Right forelimb (tissue), 1 donor: ENCODE measurements around the gene THRA.

Experiments
- DNase-seq: peaks from one replicate; pipeline ENCODE4 v3.0.0-alpha.2; 2018

Gene THRA

DNA sequence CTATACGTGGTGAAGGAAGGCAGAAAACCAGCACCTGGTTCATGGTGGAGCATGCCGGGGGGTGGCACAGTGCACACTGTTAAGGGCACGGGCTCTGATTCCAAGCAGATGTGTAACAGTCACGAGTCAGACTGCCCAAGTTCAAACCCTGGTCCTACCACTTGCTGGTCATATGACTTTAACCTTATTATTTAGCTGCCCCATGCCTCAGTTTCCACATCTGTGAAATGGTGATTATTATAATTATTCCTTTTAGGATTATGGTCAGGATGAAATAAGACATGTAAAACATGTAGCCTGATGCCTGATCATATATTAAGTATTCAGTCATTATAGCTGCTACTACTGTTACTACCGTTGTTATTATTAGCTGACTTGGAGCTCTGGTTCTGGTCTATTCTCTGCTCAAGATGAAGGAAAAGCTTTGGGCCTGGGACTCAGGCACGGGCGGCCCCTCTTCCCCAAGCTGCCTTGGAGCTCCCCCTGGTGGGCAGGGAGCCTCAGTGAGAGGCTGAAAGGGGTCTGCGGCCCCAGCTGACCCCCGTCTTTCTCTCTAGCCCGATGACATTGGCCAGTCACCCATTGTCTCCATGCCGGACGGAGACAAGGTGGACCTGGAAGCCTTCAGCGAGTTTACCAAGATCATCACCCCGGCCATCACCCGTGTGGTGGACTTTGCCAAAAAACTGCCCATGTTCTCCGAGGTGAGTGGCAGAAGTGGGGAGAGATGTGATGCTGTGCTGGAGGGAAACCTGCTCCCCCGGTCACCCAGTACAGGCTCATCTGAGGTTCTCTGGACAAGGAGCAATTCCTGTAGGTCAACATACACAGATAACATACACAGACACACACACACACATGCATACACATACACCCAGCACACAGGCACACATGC, 23.6 kb downstream of the THRA start:
- DNase-seq = no peak

DNA sequence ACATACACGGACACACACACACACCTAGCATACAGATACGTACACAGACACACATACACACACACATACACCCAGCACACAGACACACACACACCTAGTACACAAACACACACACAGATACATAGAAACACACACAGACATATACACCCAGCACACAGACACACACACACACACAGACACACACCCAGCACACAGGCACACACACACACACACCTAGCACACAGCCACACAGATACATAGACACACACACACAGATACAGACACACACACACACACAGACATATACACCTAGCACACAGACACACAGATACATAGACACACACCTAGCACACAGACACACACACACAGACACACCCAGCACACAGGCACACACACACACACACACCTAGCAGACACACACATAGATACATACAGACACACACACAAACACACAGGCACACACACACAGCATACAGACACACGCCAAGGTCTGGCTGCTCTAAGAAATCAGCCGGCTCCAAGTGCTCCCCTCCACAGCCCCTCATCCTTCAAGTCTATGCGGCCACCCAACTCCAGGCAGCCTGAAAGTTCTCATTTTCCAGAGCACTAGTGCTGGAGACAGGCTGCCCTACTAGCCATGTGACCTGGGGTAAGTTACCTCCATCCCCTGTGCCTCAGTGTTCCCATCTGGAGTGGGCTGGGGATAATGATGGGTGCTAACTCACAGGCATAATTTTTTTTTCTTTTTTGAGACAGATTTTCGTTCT, 24.5 kb downstream of the THRA start:
- DNase-seq = no peak

DNA sequence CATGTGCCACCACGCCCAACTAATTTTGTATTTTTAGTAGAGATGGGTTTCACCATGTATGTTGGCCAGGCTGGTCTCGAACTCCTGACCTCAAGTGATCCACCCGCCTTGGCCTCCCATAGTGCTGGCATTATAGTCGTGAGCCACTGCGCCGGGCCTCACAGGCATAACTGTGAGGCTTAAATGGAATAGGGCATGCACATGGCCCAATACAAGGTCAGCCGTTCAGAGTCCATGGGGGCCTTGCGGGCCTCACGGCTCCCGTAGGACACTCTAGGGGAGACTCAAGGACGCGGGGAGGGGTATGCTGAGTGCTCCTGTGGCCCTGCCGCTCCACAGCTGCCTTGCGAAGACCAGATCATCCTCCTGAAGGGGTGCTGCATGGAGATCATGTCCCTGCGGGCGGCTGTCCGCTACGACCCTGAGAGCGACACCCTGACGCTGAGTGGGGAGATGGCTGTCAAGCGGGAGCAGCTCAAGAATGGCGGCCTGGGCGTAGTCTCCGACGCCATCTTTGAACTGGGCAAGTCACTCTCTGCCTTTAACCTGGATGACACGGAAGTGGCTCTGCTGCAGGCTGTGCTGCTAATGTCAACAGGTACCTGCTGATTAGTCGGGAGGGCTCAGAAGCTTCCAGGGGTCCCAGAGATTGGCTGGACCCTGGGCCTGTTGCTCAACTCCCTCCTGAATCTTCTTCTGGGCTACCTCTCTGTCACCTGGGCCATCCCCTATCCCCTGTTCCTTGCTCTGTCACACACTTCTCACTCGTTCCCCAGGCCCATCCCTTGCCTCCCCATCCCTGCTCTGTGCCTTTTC, 25.3 kb downstream of the THRA start:
- no peak for DNase-seq

DNA sequence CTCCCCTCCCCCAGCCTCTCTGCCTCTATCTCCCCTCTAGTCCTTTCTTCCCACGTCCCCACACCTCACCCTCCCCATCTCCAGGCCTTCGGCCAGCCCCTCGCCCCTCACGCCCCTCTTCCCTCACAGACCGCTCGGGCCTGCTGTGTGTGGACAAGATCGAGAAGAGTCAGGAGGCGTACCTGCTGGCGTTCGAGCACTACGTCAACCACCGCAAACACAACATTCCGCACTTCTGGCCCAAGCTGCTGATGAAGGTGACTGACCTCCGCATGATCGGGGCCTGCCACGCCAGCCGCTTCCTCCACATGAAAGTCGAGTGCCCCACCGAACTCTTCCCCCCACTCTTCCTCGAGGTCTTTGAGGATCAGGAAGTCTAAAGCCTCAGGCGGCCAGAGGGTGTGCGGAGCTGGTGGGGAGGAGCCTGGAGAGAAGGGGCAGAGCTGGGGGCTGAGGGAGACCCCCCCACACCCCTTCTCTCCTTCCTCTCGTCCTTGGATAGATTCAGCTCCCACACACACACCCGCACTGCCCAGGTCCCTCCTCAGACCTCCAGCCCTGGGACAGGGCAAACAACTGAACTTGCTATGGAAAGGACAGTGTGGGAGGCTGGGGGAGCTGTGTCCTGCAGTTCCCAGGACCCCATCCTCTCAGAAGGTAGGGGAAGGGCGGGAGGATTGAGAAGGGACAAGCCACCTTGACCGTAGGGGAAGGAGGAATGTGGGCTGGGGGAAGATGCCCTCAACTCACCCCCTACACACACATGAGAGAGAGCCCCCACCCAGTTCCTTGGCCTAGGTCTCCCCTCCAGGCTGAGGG, 26.5 kb downstream of the THRA start:
- no peak for DNase-seq

DNA sequence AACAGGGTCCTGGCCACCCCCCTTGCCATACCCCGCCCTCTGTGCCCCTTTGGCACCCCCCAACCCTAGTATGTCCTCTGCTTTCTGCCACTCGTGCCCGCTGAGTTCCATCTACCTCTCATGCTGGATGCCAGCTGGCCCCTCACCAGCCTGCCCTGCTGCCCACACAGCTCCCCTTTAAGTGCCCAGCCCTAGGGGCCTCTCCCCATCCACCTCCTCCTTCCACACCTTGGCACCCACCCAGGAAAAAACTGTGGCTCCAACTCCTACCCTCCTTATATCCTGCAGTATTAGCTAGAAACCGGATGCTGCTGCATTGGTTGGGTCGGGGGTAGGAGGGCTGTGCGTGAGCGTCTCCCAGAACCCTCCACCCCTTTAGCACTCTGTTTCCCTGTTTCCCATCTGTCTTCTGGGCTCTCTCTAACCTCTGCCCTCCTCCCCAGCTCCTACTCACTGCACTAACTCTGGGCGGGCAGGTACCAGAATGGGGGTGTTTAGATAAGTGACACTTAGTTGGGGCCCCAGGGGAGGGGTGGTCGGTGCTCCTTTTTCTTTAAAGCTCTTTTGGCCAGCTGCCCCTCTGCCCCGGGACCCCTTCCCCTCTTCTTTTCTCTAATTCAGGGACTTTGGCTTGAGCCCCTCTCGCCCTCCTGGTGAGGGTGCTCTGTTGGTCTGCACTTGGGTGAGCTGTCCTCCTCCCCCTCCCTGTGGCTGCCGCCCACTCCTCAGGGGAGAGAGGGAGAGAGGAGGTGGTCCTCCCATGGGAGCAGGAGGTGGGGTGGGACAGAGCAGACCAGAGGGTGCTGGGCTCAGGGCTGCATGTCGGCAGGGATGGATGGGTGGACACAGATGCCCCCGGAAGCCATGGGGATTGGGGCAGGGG, 27.7 kb downstream of the THRA start:
- DNase-seq = no peak

DNA sequence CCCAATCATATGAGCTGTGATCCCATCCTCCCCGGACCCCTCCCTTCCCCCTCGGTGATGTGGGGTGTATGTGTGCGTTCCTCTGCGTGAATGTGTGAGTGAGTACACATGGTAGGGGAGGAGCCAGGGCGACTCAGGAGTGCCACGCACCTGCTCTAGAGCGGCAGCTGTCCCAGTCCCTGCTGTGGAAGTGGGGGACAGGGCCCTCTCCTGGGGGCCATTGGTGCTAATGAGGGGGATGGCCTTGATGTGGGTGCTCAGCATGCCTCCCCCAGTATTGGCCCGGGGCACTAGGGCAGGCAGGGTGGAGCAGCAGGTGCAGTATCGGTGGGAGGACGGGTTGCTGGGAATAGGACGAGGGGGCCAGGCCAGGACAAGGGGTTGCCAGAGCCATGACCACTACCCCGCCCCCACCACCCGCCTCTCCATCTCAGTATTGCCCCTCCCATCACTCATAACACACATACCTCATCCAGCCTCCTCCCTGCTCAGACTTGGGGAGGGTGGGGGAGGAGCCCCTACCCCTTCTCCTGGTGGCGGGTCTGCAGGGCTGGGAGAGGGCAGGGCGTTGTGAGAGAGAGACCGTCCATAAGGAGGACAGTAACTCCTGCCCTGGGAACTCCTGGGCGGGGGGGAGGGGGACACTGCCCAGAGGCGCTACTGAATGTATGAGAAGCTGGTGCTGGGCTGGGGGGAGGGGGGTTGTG, 29.1 kb downstream of the THRA start:
- no peak for DNase-seq

DNA sequence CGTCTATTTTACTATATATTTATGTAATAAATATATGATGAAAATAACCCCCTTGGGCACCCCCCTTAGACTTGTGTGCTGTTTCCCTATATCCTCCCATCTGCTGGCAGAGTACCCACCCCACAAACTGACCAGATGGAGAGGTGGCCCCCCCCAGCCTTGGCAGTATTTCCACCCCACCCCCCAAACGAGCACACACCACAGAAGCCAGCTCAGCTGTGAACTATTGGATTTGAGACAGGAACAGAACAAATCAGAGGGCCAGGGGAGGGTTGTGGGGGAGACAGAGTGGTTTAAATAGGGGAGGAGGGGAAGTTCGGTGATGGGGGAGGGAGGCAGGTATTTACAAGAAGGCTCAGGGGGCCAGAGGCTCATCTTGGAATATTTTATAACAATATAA, 29.8 kb downstream of the THRA start:
- no peak for DNase-seq

DNA sequence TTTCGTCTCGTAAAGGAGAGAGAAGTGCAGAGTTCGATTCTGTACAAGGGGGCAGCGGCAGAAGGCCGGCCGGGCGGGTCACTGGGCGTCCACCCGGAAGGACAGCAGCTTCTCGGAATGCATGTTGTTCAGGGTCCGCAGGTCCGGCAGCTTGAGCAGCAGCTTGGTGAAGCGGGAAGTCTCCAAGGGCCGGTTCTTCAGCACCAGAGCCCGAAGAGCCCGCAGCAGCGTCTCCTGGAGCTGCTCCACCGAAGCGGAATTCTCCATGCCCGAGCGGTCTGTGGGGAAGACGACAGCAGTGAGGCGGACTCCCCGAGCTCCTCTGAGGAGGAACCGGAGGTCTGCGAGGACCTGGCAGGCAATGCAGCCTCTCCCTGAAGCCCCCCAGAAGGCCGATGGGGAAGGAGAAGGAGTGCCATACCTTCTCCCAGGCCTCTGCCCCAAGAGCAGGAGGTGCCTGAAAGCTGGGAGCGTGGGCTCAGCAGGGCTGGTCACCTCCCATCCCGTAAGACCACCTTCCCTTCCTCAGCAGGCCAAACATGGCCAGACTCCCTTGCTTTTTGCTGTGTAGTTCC, 30.3 kb downstream of the THRA start:
- DNase-seq = no peak

DNA sequence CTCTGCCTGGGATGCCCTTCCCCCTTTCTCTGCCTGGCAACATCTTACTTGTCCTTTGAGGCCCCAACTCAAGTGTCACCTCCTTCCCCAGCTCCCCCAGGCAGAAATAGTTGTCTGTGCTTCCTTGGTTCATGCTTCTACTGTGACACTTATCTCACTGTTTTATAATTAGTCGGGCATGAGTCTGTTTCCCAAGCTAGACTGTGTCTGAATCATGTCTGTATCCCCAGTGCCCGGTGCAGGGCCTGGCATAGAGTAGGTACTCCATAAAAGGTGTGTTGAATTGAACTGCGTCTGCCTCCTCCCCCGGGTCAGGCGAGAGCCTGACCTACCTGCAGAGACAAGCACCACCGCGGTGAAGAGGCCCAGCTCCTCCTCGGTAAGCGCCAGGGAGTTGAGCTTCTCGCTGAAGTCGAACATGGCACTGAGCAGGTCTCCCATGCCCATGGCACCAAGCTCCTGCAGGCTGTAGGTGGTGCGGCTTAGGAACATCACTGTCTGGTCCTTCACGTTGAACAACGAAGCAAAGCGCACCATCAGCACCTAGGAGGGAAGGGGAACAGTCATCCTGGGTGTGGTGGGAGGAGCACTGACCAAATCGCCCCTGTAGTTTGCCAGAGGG, 30.9 kb downstream of the THRA start:
- DNase-seq = no peak

DNA sequence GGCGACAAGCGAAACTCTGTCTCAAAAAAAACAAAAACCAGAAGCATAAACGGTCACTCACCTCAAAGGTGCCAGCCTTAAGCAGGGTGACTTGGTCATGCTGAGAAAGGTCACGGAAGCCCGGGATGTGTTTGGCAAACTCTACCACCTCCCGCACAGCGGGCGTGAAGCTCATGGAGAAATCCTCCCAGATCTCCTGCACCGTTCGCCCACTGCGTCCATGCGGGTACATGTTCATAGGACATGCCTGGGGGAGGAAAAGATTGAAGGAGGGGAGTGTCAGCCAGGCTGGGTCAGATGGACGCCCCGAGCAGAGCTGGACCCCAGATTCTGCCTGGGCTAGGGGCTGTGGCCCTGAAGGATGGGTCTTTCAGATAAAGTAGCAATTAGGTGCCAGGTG, 32.1 kb downstream of the THRA start:
- no peak for DNase-seq

DNA sequence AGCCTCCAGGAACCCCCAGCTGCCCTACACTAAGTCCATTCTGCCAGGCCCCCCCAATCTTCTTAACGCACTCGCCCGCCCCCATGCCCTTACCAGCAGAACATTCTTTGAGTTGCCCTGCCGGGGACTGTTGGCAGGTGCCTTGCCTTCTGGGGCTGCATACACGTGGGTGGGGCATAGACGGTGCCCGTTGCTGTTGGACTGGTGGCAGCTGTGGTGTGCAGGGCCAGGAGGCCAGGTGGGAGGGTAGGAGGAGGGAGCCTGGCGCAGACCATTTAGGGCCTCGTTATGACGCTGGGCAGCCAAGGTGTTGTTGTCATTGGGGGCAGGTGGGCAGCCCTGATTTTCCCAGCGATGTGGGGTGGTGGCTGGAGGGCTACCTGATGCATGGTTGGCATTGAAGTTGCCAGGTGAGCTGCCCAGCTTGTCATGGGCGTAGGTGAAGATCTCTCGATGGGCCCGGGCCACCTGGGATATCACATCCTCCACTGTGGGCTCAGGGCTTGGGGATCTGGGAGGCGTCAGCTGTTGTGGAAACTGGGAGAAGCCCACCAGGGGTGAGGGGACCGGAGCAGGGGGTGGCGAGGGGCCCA, 32.7 kb downstream of the THRA start:
- no peak for DNase-seq

DNA sequence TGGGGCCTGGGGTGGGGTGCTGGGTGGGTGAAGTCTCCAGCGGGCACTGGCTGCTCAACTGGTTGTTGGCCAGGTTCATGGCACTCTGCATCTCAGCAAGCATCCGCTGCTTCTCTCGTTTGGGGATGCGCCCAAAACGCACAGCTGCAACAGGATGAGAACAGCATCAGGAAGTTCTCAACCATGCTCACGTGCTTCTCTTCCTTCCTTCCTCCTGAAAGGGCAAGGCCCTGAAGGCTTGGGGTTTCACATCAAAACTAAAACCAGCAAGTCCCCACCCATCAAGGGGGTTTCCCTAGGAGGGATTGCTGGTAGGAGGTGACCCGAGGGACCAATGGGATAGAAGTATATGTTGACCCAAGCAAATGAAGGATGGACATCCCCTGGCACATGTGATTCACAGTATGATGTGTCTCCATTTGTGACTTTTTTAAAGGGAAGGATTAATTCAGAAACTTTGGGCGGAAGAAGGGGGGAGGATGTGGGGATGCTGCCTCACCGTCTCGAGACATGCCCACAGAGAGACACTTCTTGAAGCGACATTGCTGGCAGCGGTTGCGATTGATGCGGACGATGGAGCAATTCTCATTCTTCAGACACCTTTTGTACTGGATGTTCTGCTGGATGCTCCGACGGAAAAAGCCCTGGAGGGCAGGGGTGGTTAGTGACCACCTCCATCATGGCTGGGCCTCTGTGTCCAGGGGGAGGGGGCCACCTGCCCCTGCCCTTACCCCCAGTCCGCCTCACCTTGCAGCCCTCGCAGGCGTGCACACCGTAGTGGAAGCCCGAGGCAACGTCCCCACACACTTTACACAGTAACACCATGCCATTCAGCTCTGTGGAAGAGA, 33.4 kb downstream of the THRA start:
- no peak for DNase-seq

DNA sequence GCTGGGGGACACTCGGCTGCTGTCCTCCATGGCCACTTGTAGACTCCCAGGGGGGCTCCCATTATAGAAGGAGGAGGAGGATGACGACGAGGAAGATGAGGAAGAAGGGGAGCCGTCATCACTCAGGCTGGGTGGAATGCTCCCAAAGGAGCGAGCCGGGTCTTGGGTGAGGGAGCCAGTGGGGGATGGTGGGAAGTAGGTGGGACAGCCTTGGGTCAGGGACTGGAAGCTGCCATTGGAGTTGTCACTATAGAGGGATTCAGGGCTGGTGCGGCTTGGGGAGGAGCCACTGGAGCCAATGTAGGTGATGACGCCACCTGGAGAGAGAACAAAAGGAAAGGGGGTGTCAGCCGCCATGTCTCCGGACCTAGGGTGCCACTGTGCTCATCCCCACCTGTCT, 34.3 kb downstream of the THRA start:
- DNase-seq = no peak

DNA sequence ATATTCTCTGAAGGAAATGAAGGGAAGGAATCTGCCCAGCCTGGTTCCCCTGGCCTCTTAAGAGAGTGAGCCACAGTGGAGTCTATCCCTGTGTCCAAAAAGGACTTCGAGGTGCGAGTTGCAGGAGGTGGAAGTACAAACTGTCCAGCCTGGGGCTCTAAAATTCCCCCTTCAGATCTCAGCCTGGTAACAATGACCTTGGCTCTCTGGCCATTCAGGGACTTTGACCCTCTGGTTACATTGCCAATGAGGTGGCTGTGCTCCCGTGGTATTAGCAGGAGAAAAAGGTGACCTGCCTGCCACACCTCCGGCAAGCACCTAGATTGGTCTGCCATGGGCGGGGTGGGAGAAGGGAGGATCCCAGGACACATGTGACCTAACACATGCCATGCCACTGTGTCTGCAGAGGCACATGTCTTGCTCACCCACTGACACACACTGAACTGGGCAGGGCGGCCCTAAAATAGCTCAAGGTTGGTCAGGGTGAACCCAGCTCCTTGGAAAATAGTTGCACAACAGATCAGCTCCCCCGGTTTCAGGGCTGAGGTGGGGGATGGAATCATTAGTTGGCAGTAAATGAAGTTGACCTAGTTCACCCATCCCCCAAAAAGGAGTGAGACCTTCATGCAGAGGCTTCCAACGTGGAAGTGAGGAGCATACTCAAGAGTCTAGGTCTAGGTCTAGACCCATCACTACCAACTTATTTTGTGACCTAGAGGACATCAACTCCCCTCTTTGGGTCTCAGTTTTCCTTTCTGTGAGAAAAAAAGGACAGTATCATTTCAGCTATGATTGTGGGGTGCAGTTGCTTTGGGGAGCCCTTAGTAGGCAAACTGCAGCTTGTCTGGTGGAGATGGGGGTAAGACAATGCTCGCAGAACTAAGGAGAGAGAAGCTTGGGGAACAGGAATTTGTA, 35.4 kb downstream of the THRA start:
- DNase-seq = no peak

DNA sequence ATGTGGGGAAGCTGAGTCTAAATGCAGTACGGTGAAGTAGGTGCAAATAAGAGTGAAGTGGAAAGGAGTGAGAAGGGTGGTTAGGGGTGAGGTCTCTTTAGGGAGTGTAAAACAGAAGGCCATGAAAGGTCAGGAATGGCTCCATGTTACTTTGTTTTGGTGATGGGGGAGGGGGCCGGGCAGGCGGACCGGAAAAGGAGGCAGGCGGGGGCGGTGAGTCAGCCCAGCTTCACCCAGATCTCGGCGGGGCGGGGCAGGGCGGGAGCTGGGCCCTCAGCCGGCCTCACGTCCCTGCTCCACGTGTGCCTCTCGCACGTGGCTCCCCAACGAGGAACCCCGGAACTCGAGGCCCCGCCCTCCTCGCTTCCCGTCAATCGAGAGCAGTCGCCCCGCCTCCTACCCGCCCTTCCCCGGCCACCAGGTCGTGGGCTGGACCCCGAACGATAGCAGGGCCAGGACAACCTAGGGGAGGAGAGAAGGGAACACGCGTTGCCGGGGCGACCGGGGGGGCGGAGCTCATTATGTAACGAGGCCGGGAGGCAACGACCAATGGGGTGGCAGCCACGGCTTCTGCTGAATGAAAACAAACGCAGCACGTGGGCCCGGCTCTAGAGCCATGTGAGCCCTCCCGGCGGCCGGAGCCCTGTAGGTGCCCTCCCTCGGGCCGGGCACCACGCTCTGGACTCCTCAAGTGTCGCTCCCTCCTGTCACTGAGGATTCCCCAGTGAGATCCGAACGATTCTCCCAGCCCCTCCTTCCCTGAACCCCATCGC, 36.3 kb downstream of the THRA start:
- DNase-seq = peak; percentile 94

DNA sequence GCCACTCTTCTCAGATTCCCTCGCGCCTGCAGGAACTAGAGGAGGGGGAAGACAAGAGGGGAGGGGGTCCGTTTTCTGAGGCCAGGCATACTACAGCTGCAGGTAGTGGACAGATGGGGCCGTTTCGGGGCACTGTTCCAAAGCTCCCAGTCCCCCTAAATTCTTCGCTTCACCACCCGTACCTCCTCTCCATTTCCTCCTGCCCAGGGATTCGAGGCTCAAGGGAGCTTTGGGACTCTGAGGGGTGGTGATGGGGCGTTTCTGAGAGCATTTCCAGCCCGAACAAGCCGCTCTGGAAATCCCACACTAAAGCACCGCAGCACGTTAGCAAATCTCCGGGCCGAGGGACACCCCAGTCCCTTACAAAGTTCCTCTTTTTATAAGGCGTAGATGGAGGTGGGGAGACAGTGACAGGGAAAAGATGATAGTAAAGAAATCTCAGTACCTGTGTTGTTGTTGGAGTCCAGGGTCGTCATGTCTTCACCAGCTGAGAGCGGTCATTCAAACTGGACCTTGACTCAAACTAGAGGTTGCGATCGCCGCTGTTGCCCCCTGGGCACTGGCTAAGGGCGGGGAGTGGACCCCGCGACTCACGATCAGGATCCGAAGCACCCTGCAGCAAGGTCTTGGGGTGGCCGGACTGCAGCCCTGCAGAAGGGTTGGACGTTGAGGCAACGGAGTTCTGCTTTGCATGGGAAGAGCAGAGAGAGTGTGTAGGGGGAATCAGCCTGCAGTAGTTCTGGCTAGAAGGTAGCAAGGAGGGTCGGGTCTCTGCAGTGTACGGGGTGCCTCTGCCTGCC, 37.1 kb downstream of the THRA start:
- no peak for DNase-seq
